A549 (cell line): ENCODE measurements around the gene WSCD2. TPM values are rescaled to one million over a fixed set of nuclear protein-coding genes. Genes with fewer than 3 reads are reported as not detected.

Experiments
- ATAC-seq, 2 experiments: fragments of 200-7000 bp in 1 of 2; fragments of >200 bp in 1 of 2; cut with Nextera tagmentation in 1 of 2; cut with Tn5 transposase in 1 of 2; 3 replicates each; pipeline versions ENCODE4 v1.8.0 to v1.9.1; 2018 to 2020; ENCODE audit warnings: mild to moderate bottlenecking in 1 of 2, moderate library complexity in 1 of 2
- CTCF ChIA-PET: fragments of 300-600 bp; sonication (Branson Sonifier 250); formaldehyde crosslinking; extraction: SDS; loops from one replicate; lab custom pipeline; 2021; ENCODE audit warnings: antibody characterized with exemption, inconsistent platforms; lab: Yijun Ruan, JAX
- POLR2A ChIA-PET: fragments of 350-600 bp; formaldehyde crosslinking; extraction: SDS; loops from one replicate; lab custom pipeline; 2021; ENCODE audit warnings: antibody characterized with exemption, inconsistent platforms; lab: Yijun Ruan, JAX
- DNase-seq, 2 experiments: peaks; one replicate each; pipeline versions ENCODE4 v3.0.0 to v3.0.0-alpha.2; 2011 to 2016; ENCODE audit warnings: low read depth in 1 of 2, low spot score in 1 of 2
- FAIRE-seq: peaks from 2 replicates; lab custom pipeline; 2011; peaks lifted over from hg19 to GRCh38; lab: Jason Lieb, UNC
- H3K27ac ChIP-seq, 2 experiments: fragments of >200 bp; sonication (Bioruptor Twin); formaldehyde crosslinking; 3 replicates each; pipeline ENCODE4 v1.5.1; 2016 to 2017
- H3K4me1 ChIP-seq: fragments of >200 bp; sonication (Bioruptor Twin); formaldehyde crosslinking; 3 replicates; pipeline ENCODE4 v1.6.1; 2016
- H3K4me2 ChIP-seq: fragments of >200 bp; sonication (Bioruptor Twin); formaldehyde crosslinking; 3 replicates; pipeline ENCODE4 v1.6.1; 2016
- H3K4me3 ChIP-seq: fragments of >200 bp; sonication (Bioruptor Twin); formaldehyde crosslinking; 3 replicates; pipeline ENCODE4 v1.5.1; 2016
- H3K9me3 ChIP-seq: fragments of >200 bp; sonication (Bioruptor Twin); formaldehyde crosslinking; 3 replicates; pipeline ENCODE4 v1.6.1; 2016
- BHLHE40 ChIP-seq: IDR thresholded peaks from 2 replicates; pipeline ENCODE4 v1.6.1; 2012; ENCODE audit warnings: low read depth, low read length, inconsistent platforms
- CBX8 ChIP-seq: fragments of 200-600 bp; sonication (generic); IDR thresholded peaks from 2 replicates; pipeline ENCODE4 v1.6.1; 2016
- CEBPB ChIP-seq, 2 experiments: fragments of >200 bp in 1 of 2; sonication (Bioruptor Twin) in 1 of 2; formaldehyde crosslinking in 1 of 2; IDR thresholded peaks; 2 replicates each; pipeline ENCODE4 v1.6.1; 2012 to 2016
- CHD4 ChIP-seq: fragments of 200-600 bp; sonication (generic); IDR thresholded peaks from 2 replicates; pipeline ENCODE4 v1.6.1; 2016; ENCODE audit warnings: antibody characterized with exemption, mild to moderate bottlenecking, borderline replicate concordance
- FOSB ChIP-seq: fragments of 250-450 bp; sonication (Bioruptor Pico); IDR thresholded peaks from 2 replicates; pipeline ENCODE4 v1.5.0; 2020; ENCODE audit warnings: mild to moderate bottlenecking, moderate library complexity
- FOXS1 ChIP-seq: fragments of 250-450 bp; sonication (Bioruptor Pico); IDR thresholded peaks from 2 replicates; pipeline ENCODE4 v1.5.0; 2020; ENCODE audit warnings: mild to moderate bottlenecking, moderate library complexity
- GATA3 ChIP-seq: IDR thresholded peaks from 2 replicates; pipeline ENCODE4 v1.6.1; 2012; ENCODE audit warnings: borderline replicate concordance
- HEYL ChIP-seq: fragments of 250-450 bp; sonication (Bioruptor Pico); IDR thresholded peaks from 2 replicates; pipeline ENCODE4 v1.8.0; 2021; ENCODE audit warnings: mild to moderate bottlenecking, moderate library complexity
- HOXB13 ChIP-seq: fragments of 250-450 bp; sonication (Bioruptor Pico); IDR thresholded peaks from 2 replicates; pipeline ENCODE4 v1.5.0; 2020; ENCODE audit warnings: low read depth, mild to moderate bottlenecking, moderate library complexity
- JUNB ChIP-seq: fragments of >200 bp; sonication (Bioruptor Twin); formaldehyde crosslinking; IDR thresholded peaks from 2 replicates; pipeline ENCODE4 v1.6.1; 2016
- KDM1A ChIP-seq: fragments of 200-600 bp; sonication (generic); IDR thresholded peaks from 2 replicates; pipeline ENCODE4 v1.6.1; 2016; ENCODE audit warnings: low read depth, mild to moderate bottlenecking
- MYC ChIP-seq: IDR thresholded peaks from 2 replicates; pipeline ENCODE4 v1.6.1; 2012; ENCODE audit warnings: mild to moderate bottlenecking, inconsistent platforms, low read length, improper control_type of control experiment, borderline replicate concordance
- NFE2L2 ChIP-seq: fragments of 150-350 bp; conservative IDR thresholded peaks from 2 replicates; pipeline ENCODE4 v1.6.1; 2014; ENCODE audit warnings: low read length
- POLR2A ChIP-seq: IDR thresholded peaks from 2 replicates; pipeline ENCODE4 v1.6.1; 2012; ENCODE audit warnings: mild to moderate bottlenecking, low read length
- RAD21 ChIP-seq, 2 experiments: fragments of >200 bp in 1 of 2; sonication (Bioruptor Twin) in 1 of 2; formaldehyde crosslinking in 1 of 2; IDR thresholded peaks in 1 of 2; conservative IDR thresholded peaks in 1 of 2; 2 replicates in 1 of 2; 3 replicates in 1 of 2; pipeline ENCODE4 v1.6.1; 2012 to 2018; ENCODE audit warnings: inconsistent platforms in 1 of 2
- RCOR1 ChIP-seq: fragments of 150-350 bp; IDR thresholded peaks from 2 replicates; pipeline ENCODE4 v1.6.1; 2014; ENCODE audit warnings: antibody characterized with exemption, low read length, low read depth
- RFX5 ChIP-seq: fragments of 450-650 bp; IDR thresholded peaks from 2 replicates; pipeline ENCODE4 v1.7.1; 2014; ENCODE audit warnings: antibody characterized with exemption, mild to moderate bottlenecking, moderate library complexity
- SMC3 ChIP-seq: fragments of >200 bp; sonication (Bioruptor Twin); formaldehyde crosslinking; IDR thresholded peaks from 3 replicates; pipeline ENCODE4 v1.6.1; 2018; ENCODE audit warnings: inconsistent platforms
- SREBF2 ChIP-seq: fragments of 450-650 bp; IDR thresholded peaks from 2 replicates; pipeline ENCODE4 v1.6.1; 2014; ENCODE audit warnings: mild to moderate bottlenecking, moderate library complexity
- ZNF302 ChIP-seq: fragments of 250-450 bp; sonication (Bioruptor Pico); IDR thresholded peaks from 2 replicates; pipeline ENCODE4 v1.9.0; 2021; ENCODE audit warnings: inconsistent platforms, mild to moderate bottlenecking, moderate library complexity
- ZSCAN20 ChIP-seq: fragments of 250-450 bp; sonication (Bioruptor Pico); IDR thresholded peaks from 2 replicates; pipeline ENCODE4 v1.8.0; 2022; ENCODE audit warnings: mild to moderate bottlenecking, moderate library complexity
- WGBS: methylation state at CpG from one replicate; pipeline ENCODE4 v1.1.6; 2017; ENCODE audit errors: missing lambda C conversion rate; 5-methylcytosine and 5-hydroxymethylcytosine counted together
- polyA plus RNA-seq, 4 experiments: library from polyadenylated mRNA; depleted of rRNA in 3 of 4; stranded (reverse); fragments of >200 nt; fragmentation: RNase III in 1 of 4; extraction: RNeasy Plus Mini Kit Qiagen cat#74134 plus additional on column Dnase treatment in 1 of 4; gene quantifications; 2 replicates in 3 of 4; 3 replicates in 1 of 4; pipeline ENCODE4 v1.2.3, GENCODE V29; 2011 to 2017
- TF ChIP-seq, protein P1 (sequence below): IDR thresholded peaks from 2 replicates; pipeline ENCODE4 v1.6.1; 2012
- TF ChIP-seq, protein P2 (sequence below): fragments of 250-450 bp; sonication (Bioruptor Pico); IDR thresholded peaks from 2 replicates; pipeline ENCODE4 v1.5.0; 2020; ENCODE audit warnings: low read depth, mild to moderate bottlenecking, moderate library complexity
- TF ChIP-seq, protein P3 (sequence below): fragments of 250-450 bp; sonication (Bioruptor Pico); IDR thresholded peaks from 2 replicates; pipeline ENCODE4 v1.5.0; 2021; ENCODE audit warnings: mild to moderate bottlenecking, moderate library complexity, borderline replicate concordance

Gene WSCD2
- polyA plus RNA-seq, 2 of the 4 experiments (the other 2 are of a cell fraction): not detected

DNA sequence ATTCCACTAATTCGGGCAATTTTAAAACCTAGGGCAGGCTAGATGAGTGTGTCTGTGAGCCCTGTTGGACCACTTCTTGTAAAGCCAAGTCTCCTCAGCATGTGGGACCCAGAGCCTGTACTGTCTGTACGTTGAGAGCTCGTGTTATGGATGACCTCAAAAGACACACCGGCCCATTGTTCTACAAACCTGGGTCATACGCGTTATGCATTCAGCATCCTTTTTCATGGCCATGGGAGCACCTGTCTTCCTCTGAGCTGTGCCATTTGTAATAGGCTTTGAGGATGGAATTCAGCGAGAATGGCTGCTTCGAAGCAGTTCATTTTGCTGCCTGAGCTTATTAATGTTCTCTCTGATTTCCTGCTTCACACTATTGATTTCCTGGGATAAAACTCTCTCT lies 15.0 kb downstream of the WSCD2 start:
- no peak for DNase-seq
- H3K4me3 ChIP-seq: no peak overlapping the region
- TF ChIP-seq CBX8: no peak
- TF ChIP-seq JUNB: no peak
- no peak for TF ChIP-seq BHLHE40
- TF ChIP-seq HOXB13: no peak
- TF ChIP-seq MYC: no peak
- no peak for TF ChIP-seq RAD21 (conservative IDR thresholded peaks at IDR 0.05 in 1 of 2, IDR thresholded peaks at IDR 0.05 in 1 of 2)
- TF ChIP-seq, protein P1, sequence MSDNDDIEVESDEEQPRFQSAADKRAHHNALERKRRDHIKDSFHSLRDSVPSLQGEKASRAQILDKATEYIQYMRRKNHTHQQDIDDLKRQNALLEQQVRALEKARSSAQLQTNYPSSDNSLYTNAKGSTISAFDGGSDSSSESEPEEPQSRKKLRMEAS: no peak
- no peak for TF ChIP-seq NFE2L2
- TF ChIP-seq SREBF2: no peak
- no peak for TF ChIP-seq FOXS1 (CRISPR knock-in tag)
- TF ChIP-seq, protein P2, sequence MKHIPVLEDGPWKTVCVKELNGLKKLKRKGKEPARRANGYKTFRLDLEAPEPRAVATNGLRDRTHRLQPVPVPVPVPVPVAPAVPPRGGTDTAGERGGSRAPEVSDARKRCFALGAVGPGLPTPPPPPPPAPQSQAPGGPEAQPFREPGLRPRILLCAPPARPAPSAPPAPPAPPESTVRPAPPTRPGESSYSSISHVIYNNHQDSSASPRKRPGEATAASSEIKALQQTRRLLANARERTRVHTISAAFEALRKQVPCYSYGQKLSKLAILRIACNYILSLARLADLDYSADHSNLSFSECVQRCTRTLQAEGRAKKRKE (CRISPR knock-in tag): no peak
- no peak for TF ChIP-seq HEYL (CRISPR knock-in tag)
- no peak for TF ChIP-seq CHD4
- no peak for TF ChIP-seq CEBPB (IDR thresholded peaks at IDR 0.05)
- TF ChIP-seq ZNF302: no peak
- TF ChIP-seq RCOR1: no peak
- TF ChIP-seq GATA3: no peak
- no peak for TF ChIP-seq SMC3
- TF ChIP-seq FOSB (CRISPR knock-in tag): no peak
- TF ChIP-seq, all 56 proteins: peak for 0
- H3K27ac ChIP-seq: no peak overlapping the region
- ATAC-seq: no peak
- no peaks in the 10 kb centered on the region for H3K9me3 ChIP-seq
- FAIRE-seq: no peak
- 31% methylated on average over 8 of the region's 8 CpGs for WGBS
- POLR2A ChIA-PET: no interaction called here
- CTCF ChIA-PET: no interaction called here
- no peak overlapping the region for H3K4me2 ChIP-seq
- no peaks in the 10 kb centered on the region for H3K4me1 ChIP-seq

DNA sequence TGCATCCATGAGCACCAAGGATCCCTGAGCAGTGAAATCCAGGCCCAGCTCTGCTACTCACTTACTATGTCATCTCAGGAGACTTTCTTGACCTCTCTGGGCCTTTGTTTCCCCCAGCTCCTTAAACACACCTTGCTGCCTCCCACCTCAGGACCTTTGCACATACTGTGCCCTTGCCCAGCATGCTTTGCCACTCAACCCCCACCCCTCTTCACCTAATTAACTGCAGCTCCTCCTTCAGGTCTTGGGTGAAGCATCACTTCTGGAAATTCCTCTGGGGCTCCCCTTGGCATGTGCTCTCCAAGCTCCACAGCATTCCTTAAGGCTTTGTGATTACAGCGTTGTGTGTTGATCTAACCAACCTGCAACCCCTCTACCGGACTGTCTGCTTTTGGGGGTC lies 15.9 kb downstream of the WSCD2 start:
- FAIRE-seq (no peak), ATAC-seq (no peak), DNase-seq (no peak)
- H3K4me1 ChIP-seq: no peaks in the 10 kb centered on the region
- no peaks in the 10 kb centered on the region for H3K9me3 ChIP-seq
- no peak overlapping the region for H3K4me3 ChIP-seq
- TF ChIP-seq MYC: no peak
- TF ChIP-seq POLR2A: no peak
- TF ChIP-seq HEYL (CRISPR knock-in tag): no peak
- TF ChIP-seq BHLHE40: no peak
- TF ChIP-seq SMC3: no peak
- TF ChIP-seq CBX8: no peak
- TF ChIP-seq KDM1A: no peak
- TF ChIP-seq, protein P3, sequence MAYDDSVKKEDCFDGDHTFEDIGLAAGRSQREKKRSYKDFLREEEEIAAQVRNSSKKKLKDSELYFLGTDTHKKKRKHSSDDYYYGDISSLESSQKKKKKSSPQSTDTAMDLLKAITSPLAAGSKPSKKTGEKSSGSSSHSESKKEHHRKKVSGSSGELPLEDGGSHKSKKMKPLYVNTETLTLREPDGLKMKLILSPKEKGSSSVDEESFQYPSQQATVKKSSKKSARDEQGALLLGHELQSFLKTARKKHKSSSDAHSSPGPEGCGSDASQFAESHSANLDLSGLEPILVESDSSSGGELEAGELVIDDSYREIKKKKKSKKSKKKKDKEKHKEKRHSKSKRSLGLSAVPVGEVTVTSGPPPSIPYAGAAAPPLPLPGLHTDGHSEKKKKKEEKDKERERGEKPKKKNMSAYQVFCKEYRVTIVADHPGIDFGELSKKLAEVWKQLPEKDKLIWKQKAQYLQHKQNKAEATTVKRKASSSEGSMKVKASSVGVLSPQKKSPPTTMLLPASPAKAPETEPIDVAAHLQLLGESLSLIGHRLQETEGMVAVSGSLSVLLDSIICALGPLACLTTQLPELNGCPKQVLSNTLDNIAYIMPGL: no peak
- no peak for TF ChIP-seq RFX5
- TF ChIP-seq ZSCAN20 (CRISPR knock-in tag): no peak
- H3K27ac ChIP-seq: no peak overlapping the region
- 0% methylated on average over 2 of the region's 2 CpGs for WGBS
- H3K4me2 ChIP-seq: no peak overlapping the region
- CTCF ChIA-PET: interaction anchor here (1.3 kb wide), 1 partner anchor 16 kb away, joined by 3 read pairs; the partner anchor contains the start of gene WSCD2
- POLR2A ChIA-PET: no interaction called here
